Raji (cell line): ENCODE results near the gene AIFM1.

Experiments
- POLR2A ChIP-seq: IDR thresholded peaks from 2 replicates; pipeline ENCODE4 v1.6.1; 2011; ENCODE audit warnings: low read depth, low read length, control low read depth; ENCODE audit not compliant: insufficient read depth

AIFM1 gene

DNA sequence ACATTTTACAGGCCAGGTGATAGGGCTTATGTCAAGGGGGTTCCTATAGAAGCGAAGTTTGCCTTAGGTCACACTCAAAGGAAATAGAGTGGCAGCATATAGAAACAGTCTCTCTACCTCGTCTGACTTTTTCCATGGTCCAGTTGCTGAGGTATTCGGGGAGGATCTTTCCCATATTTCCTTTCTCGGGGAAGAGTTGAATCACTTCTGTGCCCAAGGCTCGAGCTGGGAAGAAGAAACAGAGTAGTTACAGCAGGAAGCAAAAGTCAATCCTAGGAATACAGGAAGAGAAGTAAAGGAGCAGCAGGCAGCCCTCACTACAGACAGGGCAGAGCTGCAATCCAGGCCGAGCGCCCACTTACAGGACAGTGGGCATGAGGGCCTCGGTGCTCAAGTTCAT, 28.7 kb downstream of the AIFM1 start:
- TF ChIP-seq POLR2A, result no peak

DNA sequence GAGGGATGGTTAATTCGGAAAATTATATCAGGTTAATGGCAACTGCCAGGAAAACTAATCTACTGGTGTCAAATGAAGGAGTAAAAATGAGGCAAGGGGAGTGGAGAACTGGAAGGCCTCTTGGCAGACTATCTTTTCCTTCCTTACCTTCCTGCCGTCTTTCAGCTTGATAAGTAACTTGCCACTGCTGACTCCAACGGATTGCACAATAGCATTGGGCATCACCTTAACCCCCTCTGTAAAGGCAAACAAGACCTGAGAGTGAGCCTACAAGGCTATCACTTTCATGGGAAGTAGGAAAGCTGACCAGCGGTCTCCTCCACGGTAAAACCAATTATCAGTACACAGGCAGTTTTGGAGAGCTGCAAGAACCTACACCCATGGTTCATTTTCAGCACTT, 29.1 kb downstream of the AIFM1 start:
- no peak for TF ChIP-seq POLR2A

DNA sequence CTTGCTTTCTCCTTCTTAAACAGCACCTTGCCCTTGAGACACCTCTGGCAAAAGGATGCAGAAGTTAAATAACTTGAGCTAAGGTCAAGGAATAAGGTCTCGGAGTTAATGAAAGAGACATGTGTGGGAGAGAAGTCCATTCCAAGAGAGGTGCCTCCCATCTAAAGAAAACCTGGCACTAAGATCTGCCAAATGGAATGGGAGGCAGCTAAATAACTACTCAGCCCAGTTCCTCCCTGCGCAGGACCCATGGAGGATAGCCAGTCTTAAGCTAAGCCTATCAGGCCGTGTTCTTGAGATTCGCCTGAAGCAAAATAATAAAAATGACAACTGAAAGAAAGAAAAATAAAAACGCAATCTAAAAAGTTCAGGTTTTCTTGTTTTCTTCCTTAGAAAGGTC, 34.7 kb downstream of the AIFM1 start:
- TF ChIP-seq POLR2A, result no peak

DNA sequence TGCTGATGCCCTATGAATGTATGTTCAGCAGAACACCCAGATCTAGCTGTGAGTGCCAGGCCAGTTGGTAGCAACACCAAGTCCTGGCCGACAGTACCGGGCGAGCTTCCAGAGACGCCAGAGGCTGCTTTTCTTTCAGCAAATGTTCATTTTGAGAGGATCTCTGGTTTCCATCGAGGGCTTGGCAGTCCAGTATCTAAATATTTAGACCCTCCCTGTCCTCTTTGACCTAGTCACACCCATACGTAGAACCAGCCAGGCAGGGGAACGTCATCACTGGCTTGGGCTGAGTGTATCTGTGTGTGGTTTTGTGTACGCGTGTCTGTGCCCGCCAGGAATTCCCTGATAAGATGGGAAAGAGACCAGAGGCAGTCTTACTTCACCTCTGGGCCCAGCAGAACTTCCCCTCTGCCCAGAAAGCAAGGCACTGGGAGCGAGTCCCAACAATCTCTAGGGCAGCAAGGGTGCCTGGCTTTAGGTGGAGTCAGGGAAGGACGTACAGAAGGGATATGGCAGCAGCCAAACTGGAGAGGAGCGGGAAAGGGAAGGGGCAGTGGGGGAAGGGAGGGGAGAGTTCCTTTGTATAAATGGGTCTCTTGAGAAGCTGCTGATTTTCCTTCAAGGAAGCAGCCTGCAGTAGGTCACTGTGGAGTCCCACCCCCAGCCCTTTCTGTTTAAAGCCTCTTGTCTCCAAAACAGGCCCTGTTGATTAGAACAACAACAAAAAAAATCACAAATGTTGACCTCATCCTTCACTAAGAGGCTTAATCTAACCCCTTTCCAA, 40.4 kb downstream of the AIFM1 start:
- TF ChIP-seq POLR2A, result no peak

DNA sequence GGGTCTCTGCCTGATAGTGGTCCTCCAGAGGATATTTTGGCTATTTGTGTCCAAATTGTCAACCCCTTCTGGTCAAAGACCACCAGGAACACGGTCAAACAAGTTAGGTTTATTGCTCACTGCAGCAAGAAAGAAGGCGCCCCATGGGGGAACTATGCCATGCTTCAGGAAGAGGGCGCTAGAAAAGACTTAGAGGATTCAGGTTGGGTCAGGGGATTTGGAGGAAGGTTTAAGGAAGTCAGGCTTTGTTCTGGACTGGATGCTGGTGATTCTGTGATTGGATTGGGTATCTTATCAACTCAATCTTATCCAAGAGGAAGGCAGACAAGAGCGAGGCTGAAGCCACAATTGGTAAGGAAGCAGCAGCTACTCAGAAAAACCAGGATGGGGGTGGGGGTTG, 41.1 kb downstream of the AIFM1 start:
- TF ChIP-seq POLR2A, result no peak

DNA sequence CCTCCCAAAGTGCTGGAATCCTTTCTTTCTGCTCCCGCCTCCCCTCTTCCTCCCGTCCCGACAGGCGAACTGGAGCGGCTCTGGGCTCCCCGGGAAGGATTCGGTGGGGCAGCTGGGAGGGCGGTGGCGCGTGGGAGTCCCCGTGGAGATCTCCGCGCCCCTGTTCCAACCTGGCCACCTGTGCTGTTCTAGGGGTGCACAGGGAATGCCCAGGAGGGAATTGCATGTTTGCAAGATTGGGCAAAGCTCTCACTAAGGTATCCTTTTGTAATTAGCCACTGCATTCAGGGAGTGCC, 44.2 kb downstream of the AIFM1 start:
- TF ChIP-seq POLR2A, result no peak

DNA sequence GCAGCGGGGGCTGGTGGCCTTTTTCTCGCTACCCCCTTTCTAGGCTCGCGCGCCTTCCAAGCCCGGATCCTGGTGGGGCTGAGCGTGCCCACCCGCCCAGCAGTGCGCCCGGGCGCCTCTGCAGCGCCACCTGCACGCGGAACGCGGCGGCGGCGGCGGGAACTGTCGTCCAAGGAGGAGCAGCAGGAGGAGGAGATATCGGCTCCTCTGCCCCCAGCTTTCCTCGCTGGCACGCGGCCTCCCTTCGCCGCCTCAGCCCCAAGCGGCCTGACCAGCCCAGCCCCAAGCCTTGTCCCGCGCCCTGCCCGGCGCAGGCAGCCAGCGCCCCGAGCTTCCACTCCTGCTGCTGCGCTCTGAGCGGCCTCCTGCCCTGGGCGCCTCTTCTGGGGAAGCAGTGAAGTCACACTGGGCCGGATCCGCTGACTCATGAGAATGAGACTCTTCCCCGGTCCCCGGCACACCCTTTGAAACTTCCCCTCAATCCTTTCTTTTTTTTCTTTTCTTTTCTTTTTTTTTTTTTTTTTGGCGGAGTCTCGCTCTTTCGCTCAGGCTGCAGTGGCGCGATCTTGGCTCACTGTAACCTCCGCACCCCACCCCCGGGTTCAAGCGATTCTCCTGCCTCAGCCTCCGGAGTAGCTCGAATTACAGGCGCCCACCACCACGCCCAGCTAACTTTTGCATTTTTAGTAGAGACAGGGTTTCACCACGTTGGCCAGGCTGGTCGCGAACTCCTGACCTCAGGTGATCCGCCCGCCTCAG, 44.7 kb downstream of the AIFM1 start:
- no peak for TF ChIP-seq POLR2A

DNA sequence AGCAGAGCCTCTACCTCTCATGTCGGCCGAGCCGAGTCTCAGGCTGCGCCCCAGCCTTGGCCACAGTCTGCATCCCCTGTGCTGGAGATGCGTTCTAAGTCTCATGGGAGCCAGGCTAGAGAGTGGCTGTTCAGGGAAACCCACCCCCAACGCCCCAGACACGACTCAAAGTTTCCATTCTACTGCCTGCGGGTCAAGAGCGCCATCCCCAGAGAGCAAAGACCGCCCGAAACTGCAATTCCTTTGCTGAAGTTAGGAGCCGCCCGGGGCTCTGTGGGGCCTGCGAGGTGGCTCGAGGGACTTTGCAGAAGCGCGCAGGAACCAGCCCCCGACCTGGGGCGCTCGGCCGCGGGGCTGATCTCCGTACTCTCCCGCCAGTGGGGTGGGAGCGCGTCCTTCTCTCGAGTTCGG, 45.3 kb downstream of the AIFM1 start:
- no peak for TF ChIP-seq POLR2A

DNA sequence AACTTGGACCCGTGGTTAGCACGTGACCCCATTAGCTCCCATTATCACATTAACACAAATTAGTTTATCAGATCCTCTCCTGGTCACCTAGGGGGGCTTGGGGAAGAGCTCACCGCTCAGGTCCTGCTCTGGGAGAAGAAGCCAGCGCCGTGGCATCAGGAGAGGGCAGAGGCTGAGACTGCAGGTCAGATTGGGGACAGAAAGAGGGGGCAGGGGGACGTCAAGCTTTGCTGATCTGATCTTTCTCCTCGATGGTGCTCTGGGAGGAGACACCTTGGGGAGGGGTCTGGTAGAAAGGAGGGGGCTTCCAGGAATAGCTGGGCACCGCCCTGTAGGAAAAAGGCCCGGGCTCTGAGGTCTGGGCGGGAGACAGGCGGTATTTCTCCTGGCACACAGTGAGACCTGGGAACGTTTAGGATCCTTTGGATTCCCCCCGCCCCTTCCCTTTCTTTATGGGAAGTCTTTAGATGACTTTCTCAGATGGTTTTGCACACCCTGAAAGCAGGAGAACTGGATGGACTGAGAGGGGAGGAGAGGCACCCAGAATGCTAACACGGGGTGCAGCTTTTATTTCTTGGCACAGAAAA, 46.2 kb downstream of the AIFM1 start:
- TF ChIP-seq POLR2A, result no peak

DNA sequence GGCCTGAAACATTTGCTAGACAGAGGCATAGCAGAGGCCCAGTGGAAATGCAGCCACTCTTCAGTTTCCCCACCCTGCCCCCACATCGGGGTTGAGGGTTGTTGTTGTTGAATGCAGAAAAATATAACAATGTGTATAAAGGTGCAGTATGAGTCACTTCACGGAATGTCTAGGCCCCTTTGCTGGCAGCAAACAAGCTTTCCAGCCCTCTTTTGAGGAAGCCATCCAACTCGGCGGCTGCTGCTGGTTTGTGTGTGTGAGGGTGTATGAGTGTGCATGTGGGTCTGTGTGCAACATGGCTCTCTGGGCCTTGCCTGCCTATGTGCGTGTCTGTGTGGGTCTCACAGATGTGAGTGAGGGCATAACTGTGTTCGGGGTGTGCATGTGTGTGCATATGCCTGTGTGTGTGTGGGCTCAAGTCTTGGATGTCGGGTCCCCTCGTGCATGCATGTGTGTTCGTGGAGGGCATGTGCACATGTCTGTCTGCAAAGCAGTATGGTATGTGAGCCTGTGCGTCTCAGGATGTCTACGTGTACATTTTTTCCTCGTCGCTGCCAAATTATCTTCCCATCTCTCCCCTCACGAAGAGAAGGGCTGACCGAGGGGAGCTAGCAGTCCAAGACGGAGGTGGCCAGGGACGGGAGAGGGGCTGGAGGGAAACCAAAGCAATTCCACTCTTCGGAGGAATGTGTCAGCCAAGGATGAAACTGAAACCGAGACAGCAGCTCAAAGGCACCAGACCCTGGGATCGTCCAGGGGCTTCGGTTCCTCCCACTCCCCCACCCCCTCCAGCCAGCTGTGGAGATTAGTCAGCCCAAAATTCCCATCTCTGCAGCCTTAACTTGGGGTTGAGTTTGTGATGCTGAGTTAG, 47.0 kb downstream of the AIFM1 start:
- TF ChIP-seq POLR2A, result no peak

DNA sequence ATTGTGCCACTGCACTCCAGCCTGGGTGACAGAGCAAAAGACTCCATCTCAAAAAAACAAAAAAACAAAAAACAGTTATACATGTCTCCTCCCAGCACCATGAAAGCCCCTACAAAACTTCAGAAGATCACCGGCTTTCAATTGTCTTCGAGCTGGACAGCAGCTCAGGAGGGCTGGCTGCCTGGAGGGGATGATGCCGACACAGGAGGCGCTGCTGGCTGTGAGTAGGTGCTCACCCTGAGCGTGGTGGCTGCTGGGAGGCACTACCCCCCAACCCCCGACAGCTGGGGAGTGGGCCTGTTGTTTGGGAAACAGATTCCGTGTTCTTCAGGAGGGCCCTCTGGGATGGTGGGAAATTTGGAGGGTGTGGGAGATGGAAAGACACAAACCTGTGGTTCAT, 48.5 kb downstream of the AIFM1 start:
- no peak for TF ChIP-seq POLR2A

DNA sequence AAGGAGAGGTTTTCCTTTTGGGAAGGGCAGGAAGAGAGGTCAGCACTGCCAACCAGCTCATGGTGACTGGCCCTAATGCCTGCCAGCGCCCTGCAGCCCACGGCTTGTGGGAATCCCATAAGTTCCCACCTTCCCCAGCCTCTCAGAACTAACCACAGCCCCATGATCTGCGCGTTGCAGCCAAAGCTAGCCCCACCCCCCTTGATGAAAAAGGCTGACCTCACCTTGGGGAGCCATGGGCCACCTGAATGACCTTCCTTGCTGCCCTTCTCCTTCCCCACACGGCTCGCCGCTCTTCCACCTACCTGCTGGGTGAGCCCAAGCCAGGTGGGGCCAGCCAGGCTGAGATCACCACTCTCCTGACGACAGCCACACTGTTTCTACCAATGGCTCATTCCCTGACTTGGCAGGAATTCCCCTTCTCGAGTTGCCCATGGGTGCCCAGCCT, 51.5 kb downstream of the AIFM1 start:
- no peak for TF ChIP-seq POLR2A

DNA sequence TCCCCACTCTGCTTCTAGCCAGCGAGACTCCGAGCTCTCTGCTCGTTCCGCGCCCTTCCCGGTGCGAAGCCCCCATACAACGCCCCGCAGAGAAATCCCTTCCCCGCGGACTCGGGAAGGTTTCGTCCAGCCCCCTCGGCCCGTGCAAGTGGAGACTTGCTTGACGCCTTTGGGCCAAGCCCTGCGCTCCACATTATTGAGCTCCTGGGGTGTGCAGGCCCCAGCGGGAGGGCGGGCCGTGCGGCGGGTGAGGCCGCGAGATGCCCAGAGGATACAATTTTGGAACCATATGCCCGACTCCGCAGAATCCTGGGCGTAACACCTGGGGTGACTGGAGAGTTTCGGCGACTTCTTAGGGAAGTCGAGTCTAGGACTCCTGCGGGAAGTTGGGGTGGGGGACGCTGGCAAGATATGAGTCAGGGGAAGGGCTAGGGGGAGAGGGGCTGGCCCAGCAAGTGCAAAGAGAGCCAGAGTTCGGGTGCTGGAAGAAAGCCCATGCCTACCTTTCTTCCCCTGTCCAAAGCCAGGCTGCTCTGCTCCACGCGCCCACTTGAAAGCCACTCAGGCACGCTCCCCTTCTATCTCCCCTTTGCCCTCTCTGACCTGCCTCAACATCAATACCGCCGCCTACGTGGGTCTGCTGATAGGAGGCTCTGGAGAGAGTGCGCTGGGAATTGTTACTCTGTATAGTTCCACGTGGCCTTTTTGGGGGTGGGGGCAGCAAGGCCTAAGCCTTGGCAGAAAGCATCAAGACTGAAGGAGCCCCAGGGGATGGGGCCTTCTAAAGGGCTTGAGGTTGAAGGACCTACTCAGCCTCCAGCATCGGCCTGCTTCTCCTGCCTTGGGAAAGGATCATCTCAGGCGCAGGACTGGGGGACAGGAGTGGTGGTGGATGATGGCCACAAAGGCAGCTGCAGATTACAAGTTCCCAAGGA, 54.2 kb downstream of the AIFM1 start:
- TF ChIP-seq POLR2A, result no peak
